Calu3 (cell line): ENCODE data around the gene CHID1. TPM values are rescaled to one million over a fixed set of nuclear protein-coding genes. Genes with fewer than 3 reads are reported as not detected.

Experiments
- BruUV-seq: library from RNA; stranded (reverse); fragments of 400-500 nt; replicated peaks from 2 replicates; lab custom pipeline; 2021; lab: Mats Ljungman, UMichigan
- CTCF ChIA-PET: fragments of 300-600 bp; sonication (Branson Sonifier 250); formaldehyde crosslinking; loops from one replicate; lab custom pipeline; 2022; ENCODE audit warnings: antibody characterized with exemption; lab: Charles Lee
- DNase-seq: peaks from one replicate; pipeline ENCODE4 v3.0.0; 2022
- H3K27ac Mint-ChIP-seq: one replicate; pipeline ENCODE4 v1.8.0; 2022; ENCODE audit warnings: mixed read lengths; ENCODE audit not compliant: unreplicated experiment
- H3K27me3 Mint-ChIP-seq: one replicate; pipeline ENCODE4 v1.8.0; 2022; ENCODE audit warnings: mixed read lengths; ENCODE audit not compliant: unreplicated experiment
- H3K36me3 Mint-ChIP-seq: one replicate; pipeline ENCODE4 v1.8.0; 2022; ENCODE audit warnings: mild to moderate bottlenecking, moderate library complexity, mixed read lengths; ENCODE audit not compliant: insufficient read depth, unreplicated experiment
- H3K4me1 Mint-ChIP-seq: one replicate; pipeline ENCODE4 v1.8.0; 2022; ENCODE audit warnings: mild to moderate bottlenecking, low read depth, mixed read lengths; ENCODE audit not compliant: unreplicated experiment
- H3K4me3 Mint-ChIP-seq: one replicate; pipeline ENCODE4 v1.8.0; 2022; ENCODE audit warnings: mild to moderate bottlenecking, low read depth, moderate library complexity, mixed read lengths; ENCODE audit not compliant: unreplicated experiment
- H3K9me3 Mint-ChIP-seq: one replicate; pipeline ENCODE4 v1.8.0; 2022; ENCODE audit warnings: low read depth, mixed read lengths; ENCODE audit not compliant: unreplicated experiment
- CTCF ChIP-seq: fragments of 200-600 bp; IDR thresholded peaks from one replicate; pipeline ENCODE4 v1.8.0; 2022; ENCODE audit warnings: antibody characterized with exemption; ENCODE audit not compliant: unreplicated experiment
- intact Hi-C: fragments of 100-400 bp; cut with micrococcal nuclease; formaldehyde crosslinking; loops from one replicate; pipeline ENCODE4 v1.10.0; 2022; ENCODE audit not compliant: unreplicated experiment
- total RNA-seq: library from RNA; stranded (reverse); gene quantifications from 2 replicates; pipeline ENCODE4 v1.2.3, GENCODE V29; 2022

CHID1 gene
- total RNA-seq, 1 experiment from 2014 or later: 134 TPM

- Mint-ChIP-seq H3K36me3 (peaks cover 98% of the 10 kb centered on the region), H3K4me3 (peak overlapping the region; percentile 30), H3K9me3 (no peaks in the 10 kb centered on the region), H3K4me1 (peaks cover 21% of the 10 kb centered on the region), H3K27ac (peak overlapping the region; percentile 43), H3K27me3 (no peaks in the 10 kb centered on the region)
- CTCF ChIA-PET: interaction anchor here (1.0 kb wide), 1 partner anchor 14 kb away, joined by 6 read pairs; no protein-coding TSS in a partner anchor
- peak; percentile 45 for TF ChIP-seq CTCF
- intact Hi-C loops: no loop called here
- DNase-seq: no peak
- BruUV-seq: TSS peak; percentile 10
Measured at GRCh38 chr11:838441-839279, 72.0 kb downstream of the CHID1 start.

- intact Hi-C loops: no loop called here
- peaks cover 15% of the 10 kb centered on the region for H3K4me1 Mint-ChIP-seq
Measured at GRCh38 chr11:837990-838307, 72.7 kb downstream of the CHID1 start.

GRCh38 chr11:837189-837989, 73.2 kb downstream of the CHID1 start:
- no peak for TF ChIP-seq CTCF
- CTCF ChIA-PET: interaction anchor here (0.5 to 1.0 kb wide), 2 partner anchors 13 to 485 kb away, joined by 4 to 6 read pairs; no protein-coding TSS in a partner anchor

More at GRCh38 chr11:837990-838307, 72.7 kb downstream of the CHID1 start:
- Mint-ChIP-seq H3K36me3 (peaks cover 98% of the 10 kb centered on the region), H3K4me3 (peak overlapping the region; percentile 21), H3K27ac (peak overlapping the region; percentile 33), H3K9me3 (no peaks in the 10 kb centered on the region), H3K27me3 (no peaks in the 10 kb centered on the region)
- no TSS peak for BruUV-seq
- no peak for TF ChIP-seq CTCF
- CTCF ChIA-PET: interaction anchor here (1.0 kb wide), 1 partner anchor 14 kb away, joined by 6 read pairs; no protein-coding TSS in a partner anchor
- DNase-seq: no peak

GRCh38 chr11:836700-837099, 73.9 kb downstream of the CHID1 start:
- no peak overlapping the region for H3K4me3 Mint-ChIP-seq
- CTCF ChIA-PET: no interaction called here
- BruUV-seq: no TSS peak
- H3K4me1 Mint-ChIP-seq: peaks cover 23% of the 10 kb centered on the region
- peaks cover 97% of the 10 kb centered on the region for H3K36me3 Mint-ChIP-seq
- DNase-seq: no peak
- no peaks in the 10 kb centered on the region for H3K27me3 Mint-ChIP-seq
- no peaks in the 10 kb centered on the region for H3K9me3 Mint-ChIP-seq
- H3K27ac Mint-ChIP-seq: peak overlapping the region; percentile 15
- intact Hi-C loops: no loop called here
- TF ChIP-seq CTCF: no peak

More at GRCh38 chr11:837189-837989, 73.2 kb downstream of the CHID1 start:
- Mint-ChIP-seq H3K27me3 (no peaks in the 10 kb centered on the region), H3K9me3 (no peaks in the 10 kb centered on the region), H3K36me3 (peaks cover 97% of the 10 kb centered on the region), H3K4me1 (peaks cover 17% of the 10 kb centered on the region), H3K4me3 (peak overlapping the region; percentile 21), H3K27ac (peak overlapping the region; percentile 33)
- no peak for DNase-seq
- BruUV-seq: no TSS peak
- intact Hi-C loops: no loop called here
